Measurements from ENCODE around the gene BCOR. TPM values are rescaled to one million over a fixed set of nuclear protein-coding genes. Genes with fewer than 3 reads are reported as not detected.
A peak's percentile ranks its signal among the peaks of the same experiment; 100 is the strongest.

BCOR gene
- total and polyA plus RNA-seq, 9 of the 15 experiments (the other 6 are each of a cell fraction or from before 2014, with no cell fraction given), result 27.5 to 113 (median 37.6) TPM

DNA sequence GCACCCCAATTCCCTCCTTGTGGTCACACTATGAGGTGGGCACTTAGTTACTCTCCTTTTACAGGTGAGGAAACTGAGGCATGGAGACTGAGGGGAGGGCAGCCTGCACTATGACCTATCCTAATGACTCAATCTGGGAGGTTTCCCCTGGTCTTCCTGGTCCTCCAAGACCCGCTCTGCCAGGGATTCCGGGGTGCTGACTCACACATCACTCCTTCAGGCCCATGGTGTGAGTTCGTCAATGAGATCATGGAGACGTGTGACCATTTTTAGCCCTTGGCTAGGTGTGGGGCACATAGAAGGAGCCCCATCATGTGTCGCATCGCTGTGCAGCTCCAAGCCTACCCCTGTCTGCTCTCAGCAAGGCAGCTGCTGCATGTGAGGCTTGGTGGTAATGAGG is 32.4 kb upstream of the BCOR start (continued):
- TF ChIP-seq, protein P1, sequence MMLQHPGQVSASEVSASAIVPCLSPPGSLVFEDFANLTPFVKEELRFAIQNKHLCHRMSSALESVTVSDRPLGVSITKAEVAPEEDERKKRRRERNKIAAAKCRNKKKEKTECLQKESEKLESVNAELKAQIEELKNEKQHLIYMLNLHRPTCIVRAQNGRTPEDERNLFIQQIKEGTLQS (IDR thresholded peaks at IDR 0.05), result peak; percentile 51; the same call in 1 of the 2 replicates
- TF ChIP-seq, protein P1 (CRISPR knock-in tag; conservative IDR thresholded peaks at IDR 0.05), result no peak
- TF ChIP-seq MCM3 (IDR thresholded peaks at IDR 0.05), result no peak
- TF ChIP-seq USF1 (CRISPR knock-in tag; IDR thresholded peaks at IDR 0.05), result no peak
- TF ChIP-seq JUND (IDR thresholded peaks at IDR 0.05; ENCODE audit: borderline replicate concordance, low read depth, low read length), result peak; percentile 18; the same call in 1 of the 2 replicates
- no peak for TF ChIP-seq JUND (tag; IDR thresholded peaks at IDR 0.05; ENCODE audit: borderline replicate concordance, low read depth, low read length)
- TF ChIP-seq, protein P2, sequence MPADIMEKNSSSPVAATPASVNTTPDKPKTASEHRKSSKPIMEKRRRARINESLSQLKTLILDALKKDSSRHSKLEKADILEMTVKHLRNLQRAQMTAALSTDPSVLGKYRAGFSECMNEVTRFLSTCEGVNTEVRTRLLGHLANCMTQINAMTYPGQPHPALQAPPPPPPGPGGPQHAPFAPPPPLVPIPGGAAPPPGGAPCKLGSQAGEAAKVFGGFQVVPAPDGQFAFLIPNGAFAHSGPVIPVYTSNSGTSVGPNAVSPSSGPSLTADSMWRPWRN (IDR thresholded peaks at IDR 0.05; ENCODE audit: low read depth), result no peak
- no peak for TF ChIP-seq GTF2F1 (IDR thresholded peaks at IDR 0.05; ENCODE audit: low read depth, low read length)
- 0 out of 2 replicates have a peak, but pooled peaks have one; percentile 45 for TF ChIP-seq FOSL1 (tag; conservative IDR thresholded peaks at IDR 0.05)

GRCh38 chrX:40127052-40127451 is 29.3 kb upstream of the BCOR start:
- CTCF ChIA-PET (ENCODE audit: low intra/inter-chr PET ratio), result no interaction called here
- FAIRE-seq, result no peak
- 43% methylated on average over 2 of the region's 2 CpGs for WGBS (ENCODE audit: insufficient coverage, low coverage, missing lambda C conversion rate)

More at GRCh38 chrX:40127052-40127451, 29.3 kb upstream of the BCOR start:
- Histone ChIP-seq H3K9me3 (replicated peaks; ENCODE audit: control insufficient read depth, insufficient read depth, low read depth, low read length) (no peaks in the 10 kb centered on the region), H3K9me1 (ENCODE audit: control insufficient read depth, insufficient read depth, low read length) (no peaks in the 10 kb centered on the region), H3K27ac (ENCODE audit: extremely low read depth, low read depth, low read length) (no peak overlapping the region), H3K4me3 (no peak overlapping the region), H2AFZ (ENCODE audit: low read depth, low read length) (no peak overlapping the region), H3K9ac (ENCODE audit: insufficient read depth in 1 of 2, low read depth in 2 of 2, low read length in 2 of 2) (no peak overlapping the region; a peak in 1 of 4 replicates), H4K20me1 (replicated peaks; ENCODE audit: control insufficient read depth, insufficient read depth, low read length) (no peaks in the 10 kb centered on the region), H3K4me1 (replicated peaks in 1 of 2; ENCODE audit: control insufficient read depth in 2 of 2, insufficient read depth in 2 of 2, low read length in 2 of 2) (peaks cover 16 to 25% of the 10 kb centered on the region in 2 experiments), H3K79me2 (ENCODE audit: control insufficient read depth, insufficient read depth, low read length) (peaks cover 5% of the 10 kb centered on the region; the same call in 2 of the 3 replicates), H3K27me3 (ENCODE audit: control insufficient read depth in 2 of 2, insufficient read depth in 2 of 2, low read length in 2 of 2) (no peaks in the 10 kb centered on the region), H3K36me3 (ENCODE audit: control insufficient read depth, insufficient read depth, low read length) (no peaks in the 10 kb centered on the region; the same call in 2 of the 3 replicates), H3K4me2 (ENCODE audit: insufficient read depth, low read length) (no peak overlapping the region)
- DNase-seq (ENCODE audit: extremely low read depth in 1 of 4, low spot score in 3 of 4) (no peak), ATAC-seq (no peak)
- intact Hi-C loops (cut with micrococcal nuclease) (no loop called here), in situ Hi-C loops (cut with MboI) (no loop called here)
- no TSS peak for BruUV-seq (replicated peaks)
- POLR2A ChIA-PET, result no interaction called here
- TF ChIP-seq MAFF (IDR thresholded peaks at IDR 0.05; ENCODE audit: low read length) (no peak), YY1 (IDR thresholded peaks at IDR 0.05; ENCODE audit: borderline replicate concordance in 1 of 3, control insufficient read depth in 1 of 3, extremely low read depth in 1 of 3, insufficient read depth in 3 of 3, insufficient read length in 1 of 3, insufficient replicate concordance in 2 of 3, low read depth in 1 of 3, low read length in 2 of 3) (peak in 1 of 3 experiments; percentile 4)
